GM12801 (cell line): Measurements from ENCODE around the gene TCAF1.

Experiments used
- CTCF ChIP-seq: IDR thresholded peaks from one replicate; pipeline ENCODE4 v1.5.1; 2011; ENCODE audit warnings: control low read depth; ENCODE audit not compliant: insufficient read length; ENCODE audit errors: extremely low read depth

The TCAF1 gene

GRCh38 chr7:143901668-143902331, at the start of gene TCAF1:
Gene TCAF1 (minus strand): TSS chr7:143902176. CDS start chr7:143876608, 25,568 bp downstream.
- TF ChIP-seq CTCF: no peak

- TF ChIP-seq CTCF: no peak
Observed at GRCh38 chr7:143948733-143949132, 46.8 kb upstream of the TCAF1 start.

DNA sequence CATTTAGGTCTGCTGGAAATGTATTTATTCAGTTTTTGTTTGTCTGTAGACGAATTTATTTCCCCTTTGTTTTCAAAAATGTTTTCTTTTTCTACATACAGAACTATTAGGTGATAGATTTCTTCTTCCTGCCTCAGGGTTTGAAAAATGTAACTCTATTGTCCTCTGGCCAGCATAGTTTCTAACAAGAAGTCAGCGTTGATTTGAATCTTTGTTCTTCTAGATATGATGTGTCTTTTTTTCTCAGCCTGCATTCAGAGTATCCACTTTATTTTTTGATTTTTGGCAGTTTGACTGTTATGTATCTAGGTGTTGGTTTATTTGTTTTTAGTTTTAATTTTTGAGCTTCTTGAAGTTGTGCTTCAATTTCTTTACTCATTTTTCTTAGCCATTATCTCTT, 45.1 kb upstream of the TCAF1 start:
- no peak for TF ChIP-seq CTCF

- no peak for TF ChIP-seq CTCF
Observed at GRCh38 chr7:143945423-143945822, 43.4 kb upstream of the TCAF1 start.

GRCh38 chr7:143938379-143939243, 36.6 kb upstream of the TCAF1 start:
- no peak for TF ChIP-seq CTCF

DNA sequence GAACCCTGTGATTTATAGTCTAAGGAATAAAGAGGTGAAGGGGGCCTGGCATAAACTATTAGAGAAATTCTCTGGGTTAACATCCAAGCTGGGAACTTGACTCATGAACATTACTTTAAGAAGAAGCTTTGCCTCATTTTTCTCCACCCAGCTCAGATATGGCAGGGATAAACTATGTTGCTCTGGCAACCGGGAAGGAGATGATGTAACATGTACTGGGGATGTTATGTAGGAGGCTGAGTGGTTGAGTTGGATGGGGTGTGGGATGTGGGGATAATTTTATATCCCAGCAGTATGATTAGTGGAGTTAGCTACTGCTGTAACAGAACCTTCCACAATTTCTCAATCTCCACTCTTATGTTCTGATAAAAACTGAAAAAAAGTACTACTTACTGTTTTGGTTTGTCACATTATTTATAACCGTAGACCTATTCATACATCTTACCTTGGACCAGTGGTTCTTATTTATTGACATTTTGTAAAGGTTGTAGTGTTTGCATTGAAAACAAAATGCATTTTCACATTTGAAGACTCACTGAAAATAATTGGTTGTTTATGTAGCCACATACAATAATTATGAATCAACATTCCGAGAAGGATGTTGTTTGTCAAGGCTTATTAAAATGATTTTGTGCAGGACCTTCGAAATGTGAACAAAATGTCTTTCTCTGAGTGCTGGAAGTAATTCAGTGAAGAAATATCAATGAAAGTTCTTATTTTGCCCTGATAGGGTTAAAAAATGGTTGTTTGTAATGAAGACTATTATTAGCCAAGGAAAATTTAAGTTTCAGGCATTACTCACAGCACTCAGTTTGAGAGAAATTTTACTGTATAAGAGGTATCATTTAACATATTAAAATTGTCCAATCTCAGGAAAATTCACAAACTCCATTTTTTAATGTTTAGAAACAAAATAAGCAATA, 34.4 kb upstream of the TCAF1 start:
- no peak for TF ChIP-seq CTCF
